ENCODE data around the gene GP1BA.

DNA sequence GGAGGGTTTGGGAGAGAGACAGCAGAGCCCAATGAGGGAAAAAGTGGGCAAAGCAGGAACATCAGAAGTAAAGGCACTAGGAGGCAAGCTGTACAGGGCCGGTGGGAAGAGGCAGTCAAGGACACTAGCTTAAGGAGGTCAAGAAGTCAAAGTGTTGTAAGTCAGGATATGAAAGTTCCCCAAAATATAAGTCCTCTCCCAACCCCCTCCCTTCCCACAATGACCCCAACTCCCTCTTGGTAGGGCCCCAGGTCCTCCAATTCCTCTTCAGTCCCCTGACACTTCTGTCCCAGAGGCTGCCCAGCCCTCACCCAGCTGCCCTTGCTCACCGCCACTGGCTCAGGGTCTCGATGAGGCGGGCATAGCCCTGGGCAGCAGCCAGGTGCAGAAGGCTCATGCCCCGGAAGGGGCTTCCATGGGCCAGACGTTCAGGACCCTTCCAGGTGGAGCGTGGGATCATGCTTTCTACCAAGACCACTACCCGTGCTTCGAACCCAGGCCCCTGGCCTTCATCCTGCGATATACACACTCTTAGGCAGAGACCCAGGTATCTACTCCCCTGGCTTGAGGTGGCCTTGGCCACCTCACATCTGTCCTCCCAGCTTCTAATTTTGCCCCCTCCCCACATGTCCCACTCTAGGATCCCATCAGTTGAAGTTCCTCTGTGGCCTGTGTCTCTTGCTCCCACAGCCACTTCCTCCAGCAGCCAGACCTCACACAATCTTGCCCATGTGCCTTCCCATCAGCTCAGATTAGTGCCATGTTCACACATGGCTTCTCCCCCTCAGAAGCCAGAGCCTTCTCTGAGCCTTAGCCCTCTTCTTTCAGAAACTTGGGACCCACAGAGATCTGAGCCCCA, 41.4 kb downstream of the GP1BA start:
- TF ChIP-seq, protein P1, sequence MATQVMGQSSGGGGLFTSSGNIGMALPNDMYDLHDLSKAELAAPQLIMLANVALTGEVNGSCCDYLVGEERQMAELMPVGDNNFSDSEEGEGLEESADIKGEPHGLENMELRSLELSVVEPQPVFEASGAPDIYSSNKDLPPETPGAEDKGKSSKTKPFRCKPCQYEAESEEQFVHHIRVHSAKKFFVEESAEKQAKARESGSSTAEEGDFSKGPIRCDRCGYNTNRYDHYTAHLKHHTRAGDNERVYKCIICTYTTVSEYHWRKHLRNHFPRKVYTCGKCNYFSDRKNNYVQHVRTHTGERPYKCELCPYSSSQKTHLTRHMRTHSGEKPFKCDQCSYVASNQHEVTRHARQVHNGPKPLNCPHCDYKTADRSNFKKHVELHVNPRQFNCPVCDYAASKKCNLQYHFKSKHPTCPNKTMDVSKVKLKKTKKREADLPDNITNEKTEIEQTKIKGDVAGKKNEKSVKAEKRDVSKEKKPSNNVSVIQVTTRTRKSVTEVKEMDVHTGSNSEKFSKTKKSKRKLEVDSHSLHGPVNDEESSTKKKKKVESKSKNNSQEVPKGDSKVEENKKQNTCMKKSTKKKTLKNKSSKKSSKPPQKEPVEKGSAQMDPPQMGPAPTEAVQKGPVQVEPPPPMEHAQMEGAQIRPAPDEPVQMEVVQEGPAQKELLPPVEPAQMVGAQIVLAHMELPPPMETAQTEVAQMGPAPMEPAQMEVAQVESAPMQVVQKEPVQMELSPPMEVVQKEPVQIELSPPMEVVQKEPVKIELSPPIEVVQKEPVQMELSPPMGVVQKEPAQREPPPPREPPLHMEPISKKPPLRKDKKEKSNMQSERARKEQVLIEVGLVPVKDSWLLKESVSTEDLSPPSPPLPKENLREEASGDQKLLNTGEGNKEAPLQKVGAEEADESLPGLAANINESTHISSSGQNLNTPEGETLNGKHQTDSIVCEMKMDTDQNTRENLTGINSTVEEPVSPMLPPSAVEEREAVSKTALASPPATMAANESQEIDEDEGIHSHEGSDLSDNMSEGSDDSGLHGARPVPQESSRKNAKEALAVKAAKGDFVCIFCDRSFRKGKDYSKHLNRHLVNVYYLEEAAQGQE (IDR thresholded peaks at IDR 0.05; ENCODE audit: unreplicated experiment): no peak
- TF ChIP-seq, protein P2, sequence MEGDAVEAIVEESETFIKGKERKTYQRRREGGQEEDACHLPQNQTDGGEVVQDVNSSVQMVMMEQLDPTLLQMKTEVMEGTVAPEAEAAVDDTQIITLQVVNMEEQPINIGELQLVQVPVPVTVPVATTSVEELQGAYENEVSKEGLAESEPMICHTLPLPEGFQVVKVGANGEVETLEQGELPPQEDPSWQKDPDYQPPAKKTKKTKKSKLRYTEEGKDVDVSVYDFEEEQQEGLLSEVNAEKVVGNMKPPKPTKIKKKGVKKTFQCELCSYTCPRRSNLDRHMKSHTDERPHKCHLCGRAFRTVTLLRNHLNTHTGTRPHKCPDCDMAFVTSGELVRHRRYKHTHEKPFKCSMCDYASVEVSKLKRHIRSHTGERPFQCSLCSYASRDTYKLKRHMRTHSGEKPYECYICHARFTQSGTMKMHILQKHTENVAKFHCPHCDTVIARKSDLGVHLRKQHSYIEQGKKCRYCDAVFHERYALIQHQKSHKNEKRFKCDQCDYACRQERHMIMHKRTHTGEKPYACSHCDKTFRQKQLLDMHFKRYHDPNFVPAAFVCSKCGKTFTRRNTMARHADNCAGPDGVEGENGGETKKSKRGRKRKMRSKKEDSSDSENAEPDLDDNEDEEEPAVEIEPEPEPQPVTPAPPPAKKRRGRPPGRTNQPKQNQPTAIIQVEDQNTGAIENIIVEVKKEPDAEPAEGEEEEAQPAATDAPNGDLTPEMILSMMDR (conservative IDR thresholded peaks at IDR 0.05; ENCODE audit: low read depth in 2 of 2): no peak
- TF ChIP-seq EZH2 (IDR thresholded peaks at IDR 0.05; ENCODE audit: low read depth, unreplicated experiment) (no peak), POLR2AphosphoS5 (IDR thresholded peaks at IDR 0.05; ENCODE audit: low read depth) (no peak)
